Inflammatory macrophage treated with lipopolysaccharide for 1 hour (primary cell): ENCODE measurements around the gene NR4A3.

ENCODE experiments used
- DNase-seq, 2 donors: peaks; one replicate each; pipeline ENCODE4 v3.0.0-alpha.2; 2020 to 2022

Gene NR4A3

DNA sequence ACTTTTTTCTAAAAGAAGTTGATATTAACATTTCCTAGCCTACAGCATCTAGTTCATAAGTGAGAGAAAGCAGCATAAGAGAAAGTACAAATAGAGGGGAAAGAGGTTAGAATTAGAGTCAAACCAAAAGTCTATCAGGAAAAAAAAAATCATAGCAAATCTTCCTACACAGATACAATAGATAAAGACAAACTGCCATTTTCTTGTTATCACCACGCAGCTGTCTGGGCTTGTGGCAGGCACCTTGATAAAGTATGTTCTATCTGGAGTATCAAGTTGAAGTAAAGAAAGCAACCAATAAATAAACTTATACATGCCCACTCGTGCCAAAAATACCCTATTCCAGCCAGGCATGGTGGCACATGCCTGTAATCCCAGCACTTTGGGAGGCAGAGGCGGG, 5.3 kb upstream of the NR4A3 start:
- DNase-seq: no peak

DNA sequence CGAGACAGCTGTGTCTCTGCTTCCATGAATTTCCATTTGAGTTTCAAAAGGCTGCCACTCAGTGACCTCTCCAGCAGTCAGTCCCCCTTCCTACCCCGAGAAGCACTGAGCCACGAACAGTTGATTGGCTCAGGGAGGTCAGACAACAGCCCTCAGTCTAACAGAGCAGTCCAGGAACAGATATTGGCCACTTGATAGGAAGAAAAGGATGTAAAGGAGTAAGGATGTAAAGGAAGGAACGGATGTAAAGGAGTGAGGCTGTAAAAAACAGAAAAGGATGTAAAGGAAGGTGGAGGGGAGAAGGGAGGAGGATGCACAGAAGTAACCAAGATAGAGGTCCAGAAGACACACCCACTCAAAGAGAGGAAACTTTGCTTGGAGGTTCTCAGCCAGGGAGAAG, 3.2 kb upstream of the NR4A3 start:
- DNase-seq: no peak

DNA sequence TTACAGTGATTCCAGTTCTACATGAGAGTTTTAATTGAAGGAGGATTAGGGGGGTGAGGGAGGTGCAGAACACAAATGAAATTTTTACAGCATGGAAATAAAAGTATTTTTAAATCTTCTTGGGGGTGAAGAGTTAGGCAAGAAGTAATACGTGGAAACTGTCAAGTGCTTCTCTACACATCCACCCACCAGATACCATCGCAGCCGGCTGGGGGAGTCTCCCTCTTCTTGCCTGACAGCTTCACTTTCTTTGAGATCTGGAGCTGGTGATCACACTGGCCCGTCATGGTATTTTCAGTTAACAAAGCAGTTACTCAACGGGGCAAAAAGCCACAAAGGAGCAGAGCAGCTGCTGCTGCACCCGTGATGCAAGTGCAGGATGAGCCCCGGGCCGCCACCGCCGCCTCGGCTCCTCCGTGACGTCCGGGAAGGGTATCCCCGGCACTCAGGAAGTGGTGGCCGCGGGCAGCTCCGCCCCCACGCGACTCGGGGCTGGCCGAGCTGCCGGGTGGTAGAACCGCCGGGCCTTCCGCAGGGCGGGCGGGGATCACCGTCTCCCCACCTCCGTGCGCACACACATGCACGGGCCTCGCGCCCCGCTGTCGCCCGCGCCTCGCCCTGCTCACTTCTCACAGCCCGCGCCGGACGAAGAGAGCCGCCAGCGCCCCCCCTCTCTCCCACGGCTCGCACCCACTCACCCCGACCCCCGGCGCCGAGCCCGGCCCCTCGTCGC, 2.4 kb upstream of the NR4A3 start:
- peak; percentile 95 to 99 for DNase-seq

DNA sequence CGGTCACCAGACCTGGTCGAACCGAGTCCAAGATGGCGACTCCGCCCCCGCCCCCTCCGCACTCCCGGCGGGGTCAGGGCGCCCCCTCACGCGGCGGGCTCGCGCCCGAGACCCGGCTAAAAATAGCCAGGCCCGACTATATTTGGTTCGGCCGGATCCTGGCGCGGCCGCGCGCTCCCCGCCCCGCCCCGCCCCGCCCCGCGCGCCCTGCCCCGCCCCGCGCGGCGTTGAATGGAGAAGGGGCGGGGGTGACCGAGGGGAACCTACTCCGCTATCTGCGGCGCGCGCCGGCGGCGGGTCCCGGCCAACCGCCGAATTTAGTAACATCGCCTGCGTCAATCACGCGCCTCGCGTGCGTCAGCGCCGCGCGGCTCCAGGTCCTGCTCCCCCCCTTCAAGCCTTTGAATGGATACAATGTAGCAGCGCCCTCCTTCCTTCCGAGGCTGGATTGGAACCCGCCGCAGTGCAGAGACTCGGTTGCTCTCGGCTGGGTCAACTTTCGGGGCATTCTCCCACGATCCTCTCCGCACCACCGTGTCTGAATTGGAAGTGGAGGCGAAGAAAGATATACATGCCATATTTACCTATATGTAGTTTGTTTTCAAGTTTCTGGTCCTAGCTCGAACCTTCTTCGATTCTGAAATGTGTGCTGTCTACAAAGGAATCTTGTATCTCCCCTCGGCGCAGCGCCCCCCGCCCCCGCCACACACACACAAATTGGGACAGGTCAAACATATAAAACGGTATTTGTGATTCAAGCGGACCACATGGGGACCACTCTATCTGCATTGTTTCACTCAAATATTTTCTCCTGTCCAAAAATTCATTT, 1.6 kb upstream of the NR4A3 start:
- DNase-seq: peak; percentile 85 to 92

DNA sequence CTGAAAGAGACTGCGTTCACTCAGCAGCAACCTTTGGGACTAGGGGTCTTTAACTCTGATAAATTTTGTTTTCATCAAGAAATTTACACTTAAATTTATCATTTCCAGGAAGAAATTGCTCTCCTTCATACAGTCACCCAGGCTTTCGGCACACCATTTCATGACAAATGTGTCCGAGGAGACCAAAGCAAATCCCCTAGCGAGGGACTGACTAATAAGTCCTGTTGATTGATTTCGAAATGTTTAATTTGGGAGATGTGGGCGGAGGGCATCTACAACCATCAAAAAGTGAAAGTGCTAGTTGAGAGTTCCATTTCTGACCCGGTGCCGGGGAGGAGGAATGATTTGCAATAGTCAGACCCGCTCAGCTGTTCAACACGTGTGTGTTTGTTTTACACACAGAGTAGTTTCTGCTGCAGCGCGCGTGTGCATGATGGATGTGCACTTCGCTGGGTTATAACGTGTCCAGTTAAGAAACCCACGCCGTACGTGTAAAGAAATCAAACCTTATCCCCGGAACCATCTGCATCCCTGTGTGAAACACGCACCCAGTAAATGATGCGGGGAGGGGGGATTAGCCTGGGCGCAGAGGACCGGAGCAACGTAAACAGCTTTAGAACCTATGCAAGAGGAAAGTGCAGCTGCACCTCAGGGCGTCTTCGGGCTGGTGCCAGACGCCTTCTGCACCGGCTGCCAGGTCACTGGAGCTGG, 845 bp upstream of the NR4A3 start:
- peak; percentile 89 to 91 for DNase-seq

DNA sequence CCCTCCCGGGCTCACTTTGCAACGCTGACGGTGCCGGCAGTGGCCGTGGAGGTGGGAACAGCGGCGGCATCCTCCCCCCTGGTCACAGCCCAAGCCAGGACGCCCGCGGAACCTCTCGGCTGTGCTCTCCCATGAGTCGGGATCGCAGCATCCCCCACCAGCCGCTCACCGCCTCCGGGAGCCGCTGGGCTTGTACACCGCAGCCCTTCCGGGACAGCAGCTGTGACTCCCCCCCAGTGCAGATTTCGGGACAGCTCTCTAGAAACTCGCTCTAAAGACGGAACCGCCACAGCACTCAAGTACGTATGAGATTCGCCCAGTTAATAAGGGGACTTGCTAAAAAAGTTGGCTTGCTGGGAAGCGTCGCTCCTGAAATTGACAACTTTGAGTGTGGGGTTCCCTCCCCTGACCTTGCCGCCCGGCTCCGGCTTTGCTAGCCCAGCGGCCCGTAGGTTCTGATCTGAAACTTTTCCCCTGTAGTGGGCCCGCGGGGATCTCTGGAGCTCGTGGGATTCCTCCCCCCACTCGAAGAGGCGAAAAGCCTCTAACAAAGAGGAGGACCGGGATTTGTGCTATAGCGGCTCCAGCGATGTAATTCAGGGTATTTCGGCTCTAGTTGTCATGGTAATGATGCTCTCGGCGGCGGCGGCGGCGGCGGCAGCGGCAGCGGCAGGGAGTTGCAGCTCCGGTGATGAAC, 572 bp downstream of the NR4A3 start:
- peak; percentile 31 to 41 for DNase-seq

DNA sequence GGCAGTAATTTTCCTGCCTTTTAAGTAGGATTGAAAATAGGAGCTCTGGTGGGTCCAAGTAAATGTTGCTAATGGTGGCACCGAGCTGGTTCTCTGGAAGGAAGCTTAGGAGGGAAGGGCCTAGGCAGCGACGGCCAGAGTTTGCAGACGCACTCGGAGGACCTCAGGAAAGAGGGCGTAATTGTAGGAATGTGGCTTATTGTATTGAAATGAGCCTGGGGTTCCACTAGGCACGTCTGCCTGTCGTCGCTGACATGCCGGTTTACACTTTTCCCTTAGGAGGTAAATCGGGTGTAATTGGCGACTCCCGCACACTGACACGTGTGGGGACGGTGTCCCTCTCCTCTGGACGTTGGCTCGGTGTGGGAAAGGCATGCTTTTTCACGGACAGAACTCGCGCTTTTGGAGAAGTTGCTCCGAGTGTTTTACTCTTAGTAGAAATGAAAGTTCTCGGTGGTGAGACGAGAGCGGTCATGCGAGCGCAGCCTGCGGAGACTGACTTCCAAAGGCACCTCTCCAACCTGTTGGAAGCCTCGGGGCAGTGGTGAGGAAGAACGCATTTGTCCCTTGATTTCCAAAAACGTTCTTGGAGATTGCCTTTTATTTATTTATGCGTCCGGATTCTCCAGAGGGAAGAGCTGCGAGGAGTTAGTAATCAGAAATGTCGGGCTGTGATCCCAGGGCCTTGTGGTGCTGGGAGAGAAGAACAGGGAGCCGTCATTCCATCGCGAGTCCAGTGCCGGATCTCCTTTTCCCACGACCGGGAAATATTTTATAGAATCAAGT, 1.3 kb downstream of the NR4A3 start:
- peak; percentile 23 to 30 for DNase-seq

DNA sequence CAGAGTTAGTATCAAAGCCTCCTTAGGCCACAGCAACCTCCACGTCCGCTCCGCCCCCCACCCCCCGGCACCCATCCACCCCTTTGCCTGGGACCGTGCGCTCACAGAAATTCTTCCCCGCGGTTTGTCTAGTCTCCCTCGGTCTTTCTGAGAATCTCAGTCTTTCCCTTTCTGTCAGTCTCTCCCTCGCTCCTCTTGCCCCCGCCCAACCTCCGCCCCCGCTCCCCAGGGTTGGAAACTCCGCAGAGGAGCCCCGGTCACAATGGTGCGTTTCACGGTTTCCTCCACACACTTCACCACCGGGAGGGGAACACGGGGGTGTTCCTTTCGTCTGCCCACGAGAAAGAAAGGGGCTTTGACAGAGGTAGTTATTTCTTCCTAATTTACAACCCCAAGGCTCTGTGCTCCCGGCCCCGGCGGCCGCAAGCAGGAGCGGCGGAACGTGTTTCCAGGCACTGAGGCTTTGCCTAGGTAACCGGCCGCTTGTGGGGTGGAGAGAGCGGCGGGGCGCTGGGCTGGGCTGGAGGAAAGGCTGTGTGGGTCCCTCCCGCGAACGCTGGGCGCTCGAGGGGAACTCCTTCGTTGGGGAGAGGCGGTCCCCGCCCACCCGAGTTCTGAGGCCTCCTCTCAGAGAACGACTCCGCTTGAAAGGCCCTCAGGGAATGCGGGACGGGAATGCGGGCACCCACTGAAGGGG, 2.1 kb downstream of the NR4A3 start:
- peak; percentile 84 to 92 for DNase-seq

DNA sequence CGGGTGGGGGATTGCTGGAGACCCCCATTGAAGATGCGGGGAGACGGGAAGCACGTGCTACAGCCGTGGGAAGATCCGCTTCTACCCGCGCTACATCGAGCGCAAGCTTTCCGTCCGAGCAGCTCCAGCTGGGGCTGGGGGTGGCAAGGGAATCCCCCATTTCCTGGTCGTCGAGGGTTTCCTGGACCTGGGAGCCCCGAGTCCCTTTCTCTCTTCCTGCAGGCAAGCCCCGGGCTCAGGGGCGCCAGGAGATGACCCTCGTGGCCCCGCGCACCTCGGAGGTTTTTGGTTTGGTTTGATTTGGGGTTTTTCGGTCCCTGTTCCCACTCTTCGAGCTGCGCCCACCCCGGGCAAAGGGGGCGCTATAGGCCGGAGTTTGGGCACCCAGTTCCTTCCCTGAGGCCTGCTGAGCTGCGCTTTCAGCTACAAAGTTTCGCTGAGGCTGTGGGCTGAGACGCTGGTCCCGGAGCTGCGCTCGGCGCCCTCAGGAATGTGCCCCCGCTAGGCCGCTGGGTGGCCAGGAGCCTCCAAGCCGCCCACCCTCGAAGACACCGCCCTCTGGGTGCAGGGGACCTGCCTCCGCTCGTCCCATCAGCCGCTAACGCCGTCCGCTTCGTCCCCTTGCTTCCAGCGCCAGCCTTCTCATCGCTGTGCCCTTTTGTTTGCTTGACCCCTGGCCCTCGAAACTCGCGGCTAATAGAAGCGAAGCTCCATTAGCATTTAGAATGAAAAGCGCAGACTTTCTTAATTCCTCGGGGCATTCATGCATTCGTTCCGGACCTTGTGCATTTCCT, 2.9 kb downstream of the NR4A3 start:
- DNase-seq: peak; percentile 55 to 77

DNA sequence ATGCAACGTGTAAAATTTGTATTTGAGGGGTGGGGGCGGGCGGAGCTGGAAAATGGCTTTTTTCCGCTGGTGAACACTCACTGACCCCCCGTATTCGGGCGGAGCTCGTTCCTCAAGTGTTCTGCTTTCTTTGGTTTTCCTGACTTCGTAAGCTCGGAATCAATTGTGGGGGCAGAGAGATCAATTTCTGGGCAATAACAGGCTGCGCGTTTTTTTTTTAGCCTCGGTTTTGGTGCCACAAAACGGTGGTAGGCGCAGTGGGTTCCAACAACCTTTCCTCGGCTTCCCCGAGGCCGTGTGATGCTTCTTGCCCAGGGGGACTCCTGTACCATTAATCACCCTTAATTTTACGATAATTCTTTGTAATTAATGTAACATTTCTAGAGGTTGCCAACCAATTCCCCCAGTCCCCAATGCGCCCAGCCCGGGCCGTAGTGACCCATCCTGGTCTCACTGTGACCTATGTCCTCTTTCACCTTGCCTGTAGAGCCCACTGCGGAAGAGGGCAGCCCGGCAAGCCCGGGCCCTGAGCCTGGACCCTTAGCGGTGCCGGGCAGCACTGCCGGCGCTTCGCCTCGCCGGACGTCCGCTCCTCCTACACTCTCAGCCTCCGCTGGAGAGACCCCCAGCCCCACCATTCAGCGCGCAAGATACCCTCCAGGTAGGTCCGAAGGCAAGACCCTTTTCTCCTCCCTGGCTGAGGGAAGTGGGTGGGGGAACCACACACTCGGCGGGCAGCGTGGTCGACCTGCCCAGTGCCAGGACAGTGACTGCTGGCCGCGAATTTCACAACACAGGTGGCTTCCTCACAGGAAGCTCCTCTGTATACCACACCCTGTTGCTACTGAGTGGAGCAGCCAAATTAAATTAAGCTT, 3.7 kb downstream of the NR4A3 start:
- DNase-seq: no peak

DNA sequence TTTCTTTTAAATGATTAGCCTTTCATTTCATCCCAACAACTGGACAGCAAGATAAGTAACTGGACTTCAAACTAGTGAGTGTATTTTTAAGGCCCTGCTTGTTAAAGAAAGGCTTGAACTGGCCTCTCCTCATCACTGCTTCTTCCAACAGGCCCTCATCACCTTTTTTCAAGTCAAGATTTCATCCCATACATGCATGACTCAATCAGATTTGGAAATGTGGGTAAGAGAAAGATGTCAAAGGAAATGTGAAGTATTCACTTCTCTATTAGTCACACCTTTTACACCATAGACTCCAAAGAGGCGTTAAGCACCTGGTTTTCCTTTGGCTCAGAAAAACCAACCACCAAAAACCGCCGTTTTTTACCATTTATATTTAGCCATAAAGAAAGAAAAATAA, 4.9 kb downstream of the NR4A3 start:
- no peak for DNase-seq

DNA sequence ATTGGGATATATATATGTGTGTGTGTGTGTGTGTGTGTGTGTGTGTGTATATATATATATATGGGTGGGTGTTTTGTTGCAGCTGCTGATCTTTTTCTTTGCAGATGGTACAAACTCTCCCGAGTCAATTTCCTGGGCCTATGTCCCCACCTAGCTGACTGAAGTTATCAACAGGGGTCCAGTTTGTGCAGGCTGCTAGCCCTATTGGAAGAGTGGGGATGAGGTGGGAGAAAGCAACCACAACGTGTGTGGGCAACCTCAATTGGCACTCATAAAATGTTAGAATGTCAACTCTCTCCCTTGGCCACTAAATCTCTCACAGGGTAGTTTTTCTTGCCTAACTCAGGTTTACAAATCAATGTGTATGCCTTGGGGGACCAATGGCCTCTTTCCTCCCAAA, 5.6 kb downstream of the NR4A3 start:
- no peak for DNase-seq

DNA sequence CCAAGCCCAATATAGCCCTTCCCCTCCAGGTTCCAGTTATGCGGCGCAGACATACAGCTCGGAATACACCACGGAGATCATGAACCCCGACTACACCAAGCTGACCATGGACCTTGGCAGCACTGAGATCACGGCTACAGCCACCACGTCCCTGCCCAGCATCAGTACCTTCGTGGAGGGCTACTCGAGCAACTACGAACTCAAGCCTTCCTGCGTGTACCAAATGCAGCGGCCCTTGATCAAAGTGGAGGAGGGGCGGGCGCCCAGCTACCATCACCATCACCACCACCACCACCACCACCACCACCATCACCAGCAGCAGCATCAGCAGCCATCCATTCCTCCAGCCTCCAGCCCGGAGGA, 6.3 kb downstream of the NR4A3 start:
- DNase-seq: no peak

DNA sequence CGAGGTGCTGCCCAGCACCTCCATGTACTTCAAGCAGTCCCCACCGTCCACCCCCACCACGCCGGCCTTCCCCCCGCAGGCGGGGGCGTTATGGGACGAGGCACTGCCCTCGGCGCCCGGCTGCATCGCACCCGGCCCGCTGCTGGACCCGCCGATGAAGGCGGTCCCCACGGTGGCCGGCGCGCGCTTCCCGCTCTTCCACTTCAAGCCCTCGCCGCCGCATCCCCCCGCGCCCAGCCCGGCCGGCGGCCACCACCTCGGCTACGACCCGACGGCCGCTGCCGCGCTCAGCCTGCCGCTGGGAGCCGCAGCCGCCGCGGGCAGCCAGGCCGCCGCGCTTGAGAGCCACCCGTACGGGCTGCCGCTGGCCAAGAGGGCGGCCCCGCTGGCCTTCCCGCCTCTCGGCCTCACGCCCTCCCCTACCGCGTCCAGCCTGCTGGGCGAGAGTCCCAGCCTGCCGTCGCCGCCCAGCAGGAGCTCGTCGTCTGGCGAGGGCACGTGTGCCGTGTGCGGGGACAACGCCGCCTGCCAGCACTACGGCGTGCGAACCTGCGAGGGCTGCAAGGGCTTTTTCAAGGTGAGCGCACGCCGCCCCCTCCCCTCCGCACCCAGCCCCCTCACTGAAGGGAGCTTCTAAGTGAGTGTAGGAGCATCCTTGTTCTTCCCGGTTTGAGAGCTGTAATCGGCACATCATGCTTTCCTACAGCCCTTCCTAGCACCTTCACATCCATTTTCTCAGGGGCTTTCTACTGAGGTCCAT, 6.9 kb downstream of the NR4A3 start:
- DNase-seq: no peak

DNA sequence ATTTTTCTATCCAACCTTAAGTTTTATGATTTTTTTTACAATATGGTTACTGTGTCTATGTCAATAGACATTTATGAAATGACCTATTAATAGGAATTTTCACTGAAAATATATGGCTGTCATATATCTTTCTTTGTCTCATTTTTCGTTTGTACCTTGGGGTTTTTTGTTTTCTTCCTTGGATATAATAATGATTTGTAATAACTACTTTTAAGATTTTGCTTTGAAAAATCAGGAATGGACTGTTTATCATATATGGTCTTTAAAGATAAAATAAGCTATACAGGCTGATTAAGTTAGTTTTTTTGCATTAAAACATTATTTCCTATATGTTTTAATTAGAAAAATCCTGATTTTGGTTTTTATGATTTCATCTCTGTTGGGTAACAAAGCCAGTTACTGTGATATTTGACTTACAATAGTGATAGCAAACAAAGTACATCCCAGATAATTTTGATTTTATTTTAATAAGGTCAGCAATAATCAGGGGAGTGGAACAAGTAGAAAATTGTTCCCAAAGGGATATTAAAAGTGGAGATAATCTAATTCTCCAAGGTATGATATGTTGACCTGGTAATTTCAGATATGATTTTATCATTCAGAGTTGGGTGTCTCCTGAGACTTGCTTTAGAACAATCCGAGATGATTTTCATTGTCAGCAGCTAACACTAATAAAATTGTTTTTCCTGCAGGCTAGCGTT, 10.3 kb downstream of the NR4A3 start:
- no peak for DNase-seq

DNA sequence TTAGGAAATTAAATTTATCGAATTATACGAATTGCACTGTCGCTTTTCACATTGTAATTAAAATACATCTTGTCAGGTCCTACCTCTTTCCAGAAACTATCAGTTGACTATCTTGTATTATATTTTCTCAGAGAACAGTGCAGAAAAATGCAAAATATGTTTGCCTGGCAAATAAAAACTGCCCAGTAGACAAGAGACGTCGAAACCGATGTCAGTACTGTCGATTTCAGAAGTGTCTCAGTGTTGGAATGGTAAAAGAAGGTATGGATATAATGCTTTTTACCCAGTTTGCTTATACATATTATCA, 10.8 kb downstream of the NR4A3 start:
- no peak for DNase-seq

DNA sequence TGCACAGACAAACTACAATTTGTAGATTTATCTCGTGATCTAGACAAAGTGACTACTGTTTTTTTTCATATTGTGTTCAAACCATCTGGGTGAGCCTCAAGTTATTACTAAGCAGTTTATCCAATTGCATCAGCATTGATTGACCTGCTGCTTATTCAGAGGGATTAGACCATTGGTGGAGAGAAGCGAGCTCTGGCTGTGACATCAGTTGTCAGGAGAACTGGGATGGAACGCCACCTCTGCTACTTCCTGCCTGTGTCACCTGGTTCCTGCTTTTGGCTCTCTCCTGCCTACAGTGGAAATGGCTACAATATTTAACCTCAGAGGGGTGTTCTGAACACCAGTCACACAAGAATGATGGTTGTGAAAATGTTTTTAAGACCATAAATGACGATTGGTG, 12.1 kb downstream of the NR4A3 start:
- peak in 1 of 2 donors; percentile 9 for DNase-seq

DNA sequence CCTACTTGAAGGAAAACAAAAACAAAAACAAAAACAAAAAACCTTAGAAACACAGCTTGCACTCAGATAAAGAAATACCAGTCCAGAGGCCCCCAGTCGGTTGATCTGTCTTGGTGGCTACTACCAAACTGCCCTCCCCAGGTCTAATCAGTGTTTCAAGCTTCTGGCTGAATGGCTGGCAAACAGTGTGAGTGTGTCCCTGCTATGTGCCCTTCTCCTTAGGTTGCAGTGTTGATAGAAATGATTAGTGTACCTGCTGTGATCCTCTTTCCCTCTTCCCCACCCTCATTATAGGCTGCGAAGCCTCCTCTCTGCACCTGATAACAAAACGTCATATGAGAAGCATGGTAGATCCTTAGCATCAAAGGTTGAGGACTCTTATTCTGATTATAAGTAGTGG, 12.8 kb downstream of the NR4A3 start:
- DNase-seq: no peak

DNA sequence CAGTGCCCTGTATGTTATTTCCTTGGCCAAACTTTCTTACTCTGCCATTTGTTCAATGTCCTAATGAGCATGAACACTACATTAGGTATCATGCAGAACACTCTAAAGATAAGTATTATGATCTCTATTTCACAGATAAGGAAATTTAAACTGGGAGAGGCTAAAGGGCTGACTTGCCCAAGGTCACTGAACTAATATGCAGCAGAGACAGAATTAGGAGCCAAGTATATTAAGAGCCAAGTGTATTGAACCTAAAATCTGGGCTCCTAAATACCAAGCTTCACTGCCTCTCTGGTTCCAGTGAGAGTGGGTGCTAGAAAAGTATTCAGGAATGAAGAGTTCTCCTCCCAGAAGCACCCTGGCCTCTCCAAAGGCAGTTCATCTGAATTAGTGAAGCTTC, 13.5 kb downstream of the NR4A3 start:
- no peak for DNase-seq
